Nucleus accumbens (tissue), 56 donors: ENCODE measurements around the gene PRICKLE4.

Experiments used
- DNase-seq, 56 donors: peaks; one replicate each; lab custom pipeline; 2025; lab: John Stamatoyannopoulos, UW

Gene PRICKLE4

GRCh38 chr6:41780551-41781365 is at the start of gene PRICKLE4:
PRICKLE4 (plus strand) TSS chr6:41780782; CDS start chr6:41783474, 2,692 bp downstream.
- peak in 11 of 56 donors; percentile 6 to 53 (median 34) for DNase-seq

GRCh38 chr6:41731561-41732086 is 49.0 kb upstream of the PRICKLE4 start:
- DNase-seq, result peak in 1 of 56 donors; percentile 23

GRCh38 chr6:41732149-41732548 is 48.4 kb upstream of the PRICKLE4 start:
- no peak for DNase-seq

DNA sequence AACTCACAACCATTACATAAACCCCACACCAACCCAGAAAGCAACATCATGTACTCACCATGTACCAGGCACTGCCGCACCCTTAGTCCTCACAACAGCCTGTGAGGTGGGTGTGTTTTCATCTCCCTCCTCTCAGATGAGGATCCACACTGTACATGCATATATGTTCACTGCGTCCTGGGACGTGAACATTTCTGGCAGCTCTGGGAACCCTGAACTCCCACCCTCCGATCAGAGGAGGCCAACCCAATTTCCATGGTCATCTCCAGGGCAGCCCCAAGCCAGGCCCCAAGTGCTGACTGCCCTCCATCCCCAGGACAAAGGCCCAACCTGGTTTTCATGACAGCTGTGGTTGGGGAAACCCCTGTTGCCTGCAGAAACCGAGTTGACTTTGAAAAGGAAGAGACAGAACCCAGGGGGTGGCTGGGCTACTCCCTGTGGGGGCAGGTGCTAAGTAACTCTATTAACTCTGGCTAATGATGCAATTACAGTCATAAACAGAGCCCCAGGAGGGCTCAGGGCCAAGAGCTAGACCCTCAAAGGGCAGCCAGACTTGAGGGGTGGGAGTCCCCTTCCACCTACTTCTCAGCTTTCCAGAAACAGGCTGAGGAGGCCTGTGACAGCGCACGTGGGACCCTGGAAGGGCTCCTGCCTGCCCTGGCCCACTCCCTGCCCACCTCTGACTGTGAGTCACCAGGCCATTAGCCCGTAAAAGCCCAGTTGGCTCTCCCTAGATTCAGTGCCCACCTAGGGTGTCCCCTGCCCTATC is 47.8 kb upstream of the PRICKLE4 start:
- DNase-seq, result peak in 13 of 56 donors; percentile 12 to 57 (median 32)

- peak in 5 of 56 donors; percentile 53 to 63 (median 59) for DNase-seq
Observed at GRCh38 chr6:41733360-41733706, 47.2 kb upstream of the PRICKLE4 start.

DNA sequence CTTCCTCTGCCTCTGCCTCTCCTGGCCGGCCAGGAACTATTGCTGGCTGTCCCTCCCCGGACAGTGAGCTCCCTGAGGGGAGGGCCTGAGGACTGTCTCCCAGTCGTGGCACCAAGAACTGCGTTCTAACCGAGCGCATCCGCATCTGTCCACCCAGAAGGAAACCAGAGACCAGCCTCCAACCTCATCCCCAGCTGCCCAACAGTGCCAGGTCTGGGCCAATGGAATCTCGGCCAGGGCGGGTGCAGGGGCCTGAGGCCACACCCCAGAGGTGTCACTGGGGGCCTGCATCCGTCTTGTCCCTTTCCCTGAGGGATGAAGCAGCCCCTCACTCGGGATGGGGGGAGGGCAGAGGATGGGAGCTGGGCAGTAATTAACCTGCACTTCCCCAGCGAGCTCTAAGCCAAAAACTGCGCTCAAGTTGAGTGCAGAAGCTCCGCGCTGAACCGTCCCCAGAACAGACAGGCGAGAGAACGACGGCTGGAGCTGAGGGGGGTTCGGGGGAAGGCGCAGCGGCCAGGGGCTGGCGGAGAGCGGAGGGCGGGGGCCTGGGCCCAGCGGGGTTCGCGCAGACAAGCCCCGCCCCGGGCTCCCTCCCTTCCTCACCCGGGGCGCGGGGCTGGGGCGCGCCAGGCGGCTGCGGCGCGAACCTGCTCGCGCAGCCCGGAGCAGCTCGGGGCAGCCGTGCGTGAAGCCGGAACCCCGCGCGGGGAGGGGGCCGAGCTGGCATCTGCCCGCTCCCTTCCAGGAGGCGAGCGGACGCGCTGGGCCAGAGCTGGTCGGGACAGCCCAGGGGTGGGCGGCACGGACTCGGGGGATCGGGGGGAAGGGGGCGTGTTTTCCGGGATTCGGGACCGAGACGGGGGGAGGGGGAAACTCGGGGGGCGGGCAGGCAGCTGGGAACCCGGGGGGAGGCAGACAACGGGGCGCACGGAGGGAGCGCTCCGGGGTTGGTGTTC is 46.6 kb upstream of the PRICKLE4 start:
- DNase-seq, result peak in 55 of 56 donors; percentile 53 to 98 (median 87)

- DNase-seq, result peak in 55 of 56 donors; percentile 63 to 98 (median 85)
Observed at GRCh38 chr6:41734666-41735426, 45.7 kb upstream of the PRICKLE4 start.

DNA sequence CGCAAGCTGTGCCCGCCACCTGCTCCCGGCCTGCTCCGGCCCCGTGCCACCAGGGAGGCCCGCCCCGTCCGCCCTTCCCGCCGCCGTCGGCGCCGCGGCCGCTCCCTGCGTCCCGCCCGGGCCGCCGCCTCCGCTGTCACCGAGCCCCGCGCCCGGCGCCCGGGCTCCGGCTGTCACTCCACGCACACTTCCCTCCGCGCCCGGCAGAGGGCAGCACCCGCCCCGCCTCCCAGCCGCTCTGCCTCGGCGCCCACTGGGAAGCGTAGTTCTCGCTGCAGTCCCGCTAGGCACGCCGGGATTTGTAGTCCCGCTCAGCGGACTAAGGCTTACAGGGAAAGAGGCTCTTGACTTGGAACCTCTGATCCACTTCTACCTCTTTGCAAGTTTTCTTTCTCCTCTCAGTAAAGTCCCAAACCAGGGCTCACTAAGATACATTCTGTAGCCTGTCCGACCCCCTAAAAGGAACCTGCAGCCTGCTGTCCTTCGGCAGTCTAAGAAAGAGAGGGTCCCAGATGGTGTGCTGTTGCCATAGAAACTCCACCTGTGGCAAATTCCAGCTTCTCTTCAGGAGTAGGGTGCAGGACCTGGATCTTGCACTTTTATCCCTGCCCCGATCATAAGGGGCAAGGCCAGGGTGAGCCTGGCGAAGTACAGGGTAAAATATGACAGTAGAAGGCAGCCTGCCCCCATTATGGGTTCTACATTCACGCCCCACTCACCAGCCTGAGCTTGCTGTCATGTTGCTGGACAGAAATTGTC is 45.0 kb upstream of the PRICKLE4 start, which contains the start of gene TFEB:
TFEB (minus strand) TSS at position 182 of the 759 bp plus-strand sequence. CDS start 44,395 bp downstream, outside the sequence.
- peak; percentile 61 to 97 (median 89) for DNase-seq

DNA sequence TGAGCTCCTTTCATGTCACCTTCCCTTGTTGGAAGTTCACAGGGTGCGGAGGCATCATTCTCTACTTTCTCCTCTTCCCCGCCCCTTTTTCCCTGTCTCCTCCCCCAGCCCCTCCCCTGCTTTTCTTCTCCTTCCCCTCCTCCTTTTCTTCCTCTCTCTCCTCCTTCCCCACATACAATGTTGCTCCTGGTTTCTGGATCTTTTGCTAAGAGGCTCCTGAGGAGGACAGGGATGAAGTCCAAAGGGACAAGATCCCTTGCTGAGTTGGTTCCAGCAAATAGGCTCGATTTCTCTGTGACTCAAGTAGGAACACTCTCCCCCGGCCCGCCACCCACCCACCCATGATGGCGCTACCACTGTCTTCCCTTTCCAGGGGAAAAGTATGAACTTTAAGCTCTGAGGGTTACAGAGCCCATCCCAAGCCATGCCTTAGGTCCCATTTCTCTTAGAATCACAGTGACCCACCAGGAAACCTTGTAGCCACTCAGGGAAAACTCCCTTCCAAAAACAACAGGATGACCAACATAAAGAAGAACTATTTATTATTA is 44.3 kb upstream of the PRICKLE4 start:
- no peak for DNase-seq

DNA sequence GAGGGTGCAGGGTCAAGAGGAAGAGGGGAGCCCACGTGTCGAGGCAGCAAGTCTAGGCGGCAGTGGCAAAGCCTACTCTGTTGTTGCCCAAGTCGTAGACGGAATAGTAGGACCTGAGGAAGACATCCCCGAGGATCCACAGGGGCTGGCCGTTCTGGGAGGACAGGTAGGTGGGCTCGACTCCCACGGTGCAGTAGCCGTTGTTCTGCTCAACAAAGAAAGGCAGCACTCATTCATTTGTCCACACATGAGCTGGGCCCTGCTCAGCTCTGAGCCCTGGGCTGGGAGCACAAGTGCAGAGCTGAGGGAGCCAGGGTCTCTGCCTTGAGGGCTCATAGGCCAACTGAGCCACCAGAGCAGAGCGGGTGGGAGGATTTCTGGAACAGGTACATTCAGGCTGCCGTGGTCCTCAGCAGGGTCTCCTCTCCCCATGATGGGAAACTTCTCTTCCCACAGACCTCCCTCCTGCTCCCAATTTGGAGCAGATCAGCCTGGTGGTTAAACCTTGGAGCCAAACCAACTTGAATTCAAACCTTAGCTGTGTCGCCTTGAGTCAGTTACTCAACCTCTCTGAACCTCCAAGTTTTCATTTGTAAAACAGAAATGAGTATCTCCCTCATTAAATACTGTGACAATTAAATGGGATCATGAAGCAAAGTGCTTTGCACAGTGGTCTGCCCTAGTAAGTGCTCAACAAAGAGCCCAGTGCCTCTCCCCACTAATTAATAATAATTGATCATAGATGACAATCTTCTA is 43.6 kb upstream of the PRICKLE4 start:
- no peak for DNase-seq

GRCh38 chr6:41737591-41738130 is 42.9 kb upstream of the PRICKLE4 start:
- DNase-seq, result no peak

GRCh38 chr6:41739041-41739440 is 41.5 kb upstream of the PRICKLE4 start:
- no peak for DNase-seq

DNA sequence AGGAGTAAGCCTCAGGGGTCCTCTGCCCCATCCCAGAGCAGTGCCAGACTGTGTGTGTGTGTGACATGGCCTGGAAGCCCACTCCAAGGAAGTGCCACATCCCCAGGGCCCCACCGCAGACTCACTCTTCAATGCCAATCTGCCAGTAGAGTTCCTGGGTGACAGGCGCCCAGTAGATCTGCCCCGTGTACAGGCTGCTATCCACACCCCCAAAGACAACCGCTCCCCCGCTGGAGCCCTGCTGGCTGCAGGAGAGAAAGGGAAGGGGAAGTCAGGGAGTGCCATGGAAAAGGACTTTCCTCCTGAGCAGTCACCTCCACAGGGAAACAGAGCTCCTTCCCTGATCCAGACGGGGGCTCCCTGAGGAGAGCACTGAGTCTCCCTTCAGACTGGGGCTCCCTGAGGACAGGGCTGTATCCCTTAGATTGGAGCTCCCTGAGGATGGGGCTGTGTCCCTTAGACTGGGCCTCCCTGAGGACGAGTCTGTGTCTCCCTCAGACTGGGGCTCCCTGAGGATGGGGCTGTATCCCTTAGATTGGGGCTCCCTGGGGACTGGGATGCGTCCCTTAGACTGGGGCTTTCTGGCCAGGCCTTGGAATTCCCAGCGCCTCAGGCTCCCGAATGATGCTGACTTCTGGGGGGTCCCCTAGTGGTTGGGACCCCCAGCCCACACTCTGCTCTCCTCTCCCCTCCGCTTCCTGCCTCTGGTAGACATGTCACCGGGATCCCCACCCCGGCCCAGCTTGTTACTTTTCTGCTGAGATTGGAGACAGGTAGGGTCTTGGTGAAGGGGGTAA is 40.0 kb upstream of the PRICKLE4 start:
- DNase-seq, result no peak

- no peak for DNase-seq
Observed at GRCh38 chr6:41741625-41742490, 38.7 kb upstream of the PRICKLE4 start.
